ENCODE measurements around the gene MEX3B.

DNA sequence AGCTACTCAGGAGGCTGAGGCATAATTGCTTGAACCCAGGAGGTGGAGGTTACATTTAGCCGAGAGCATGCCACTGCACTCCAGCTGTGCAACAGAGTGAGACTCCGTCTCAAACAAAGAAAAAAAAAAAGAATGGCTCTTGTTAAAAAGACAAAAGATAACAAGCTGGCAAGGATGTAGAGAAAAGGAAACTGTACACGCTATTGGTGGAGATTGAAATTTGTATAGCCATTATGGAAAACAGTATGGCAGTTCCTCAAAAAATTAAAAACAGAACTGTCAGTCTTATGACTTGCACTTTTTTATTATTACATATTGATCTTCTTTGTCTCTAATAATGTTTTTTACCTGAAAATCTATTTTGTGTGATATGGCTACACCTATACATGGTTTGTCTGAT, 41.9 kb downstream of the MEX3B start:
- TF ChIP-seq ZFHX2 (tag by site-specific recombination; conservative IDR thresholded peaks at IDR 0.05) = no peak
- no peak for TF ChIP-seq ELK4 (IDR thresholded peaks at IDR 0.05; ENCODE audit: borderline replicate concordance, low read depth, low read length)
- TF ChIP-seq ZNF26 (tag by site-specific recombination; IDR thresholded peaks at IDR 0.05) = no peak
- TF ChIP-seq ZFP3 (tag by site-specific recombination; IDR thresholded peaks at IDR 0.05; ENCODE audit: low read depth) = no peak
- no peak for TF ChIP-seq HOXA7 (CRISPR knock-in tag; IDR thresholded peaks at IDR 0.05; ENCODE audit: borderline replicate concordance)
- TF ChIP-seq, protein P1, sequence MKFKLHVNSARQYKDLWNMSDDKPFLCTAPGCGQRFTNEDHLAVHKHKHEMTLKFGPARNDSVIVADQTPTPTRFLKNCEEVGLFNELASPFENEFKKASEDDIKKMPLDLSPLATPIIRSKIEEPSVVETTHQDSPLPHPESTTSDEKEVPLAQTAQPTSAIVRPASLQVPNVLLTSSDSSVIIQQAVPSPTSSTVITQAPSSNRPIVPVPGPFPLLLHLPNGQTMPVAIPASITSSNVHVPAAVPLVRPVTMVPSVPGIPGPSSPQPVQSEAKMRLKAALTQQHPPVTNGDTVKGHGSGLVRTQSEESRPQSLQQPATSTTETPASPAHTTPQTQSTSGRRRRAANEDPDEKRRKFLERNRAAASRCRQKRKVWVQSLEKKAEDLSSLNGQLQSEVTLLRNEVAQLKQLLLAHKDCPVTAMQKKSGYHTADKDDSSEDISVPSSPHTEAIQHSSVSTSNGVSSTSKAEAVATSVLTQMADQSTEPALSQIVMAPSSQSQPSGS (tag by site-specific recombination; IDR thresholded peaks at IDR 0.05; ENCODE audit: low read depth) = no peak
- TF ChIP-seq YY1 (tag by site-specific recombination; IDR thresholded peaks at IDR 0.05) = no peak
- TF ChIP-seq, protein P2, sequence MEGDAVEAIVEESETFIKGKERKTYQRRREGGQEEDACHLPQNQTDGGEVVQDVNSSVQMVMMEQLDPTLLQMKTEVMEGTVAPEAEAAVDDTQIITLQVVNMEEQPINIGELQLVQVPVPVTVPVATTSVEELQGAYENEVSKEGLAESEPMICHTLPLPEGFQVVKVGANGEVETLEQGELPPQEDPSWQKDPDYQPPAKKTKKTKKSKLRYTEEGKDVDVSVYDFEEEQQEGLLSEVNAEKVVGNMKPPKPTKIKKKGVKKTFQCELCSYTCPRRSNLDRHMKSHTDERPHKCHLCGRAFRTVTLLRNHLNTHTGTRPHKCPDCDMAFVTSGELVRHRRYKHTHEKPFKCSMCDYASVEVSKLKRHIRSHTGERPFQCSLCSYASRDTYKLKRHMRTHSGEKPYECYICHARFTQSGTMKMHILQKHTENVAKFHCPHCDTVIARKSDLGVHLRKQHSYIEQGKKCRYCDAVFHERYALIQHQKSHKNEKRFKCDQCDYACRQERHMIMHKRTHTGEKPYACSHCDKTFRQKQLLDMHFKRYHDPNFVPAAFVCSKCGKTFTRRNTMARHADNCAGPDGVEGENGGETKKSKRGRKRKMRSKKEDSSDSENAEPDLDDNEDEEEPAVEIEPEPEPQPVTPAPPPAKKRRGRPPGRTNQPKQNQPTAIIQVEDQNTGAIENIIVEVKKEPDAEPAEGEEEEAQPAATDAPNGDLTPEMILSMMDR (tag by site-specific recombination; IDR thresholded peaks at IDR 0.05) = no peak
- no peak for TF ChIP-seq ZBTB8A (tag by site-specific recombination; IDR thresholded peaks at IDR 0.05)

All from HEK293 (cell line).